ENCODE data around the gene BMP7.
"Not testable (repeated sequence)": the region's sequence is repeated elsewhere in the genome, so short reads cannot be mapped to it uniquely, and the experiment has no call there.

BMP7 gene

GRCh38 chr20:57250607-57251343, 15.7 kb downstream of the BMP7 start:
- no peak for DNase-seq (ENCODE audit: low read depth, low spot score)

- DNase-seq (ENCODE audit: low read depth, low spot score), result peak; percentile 6
These were observed 16.7 kb downstream of the BMP7 start for GRCh38 chr20:57249772-57250171.

- DNase-seq (ENCODE audit: low read depth, low spot score), result no peak
These were observed 17.4 kb downstream of the BMP7 start for GRCh38 chr20:57249073-57249472.

DNA sequence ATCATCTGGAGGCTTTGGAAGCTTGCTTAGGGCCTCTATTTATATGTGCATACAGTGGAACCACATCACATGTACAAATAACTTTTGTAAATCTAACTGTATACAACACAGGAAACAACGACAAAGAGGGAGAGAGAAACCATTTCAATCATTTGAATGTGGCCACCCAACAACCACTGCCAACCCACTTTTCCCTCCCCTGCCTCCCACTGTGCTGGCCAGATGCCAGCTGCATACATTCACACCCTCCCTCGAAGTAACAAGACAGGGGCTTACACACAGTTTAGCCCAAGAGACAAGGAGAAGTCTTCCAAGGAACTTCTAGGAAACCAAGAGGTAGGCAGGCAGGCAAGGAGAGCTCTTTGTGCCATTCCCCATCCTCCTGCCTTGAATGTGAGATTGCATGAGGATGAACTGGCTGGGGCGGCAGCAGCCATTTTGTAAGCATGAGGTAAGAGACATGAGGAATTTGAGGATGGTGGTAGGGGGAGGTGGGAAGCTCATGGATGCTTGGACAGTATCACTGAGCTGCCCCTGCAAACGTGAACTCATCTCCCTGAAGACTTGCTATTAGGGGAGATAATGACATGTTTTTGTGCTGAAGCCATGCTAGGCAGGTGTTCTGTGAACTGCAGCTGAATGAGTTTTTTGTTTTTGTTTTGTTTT, 18.2 kb downstream of the BMP7 start:
- DNase-seq (ENCODE audit: low read depth, low spot score), result no peak

DNA sequence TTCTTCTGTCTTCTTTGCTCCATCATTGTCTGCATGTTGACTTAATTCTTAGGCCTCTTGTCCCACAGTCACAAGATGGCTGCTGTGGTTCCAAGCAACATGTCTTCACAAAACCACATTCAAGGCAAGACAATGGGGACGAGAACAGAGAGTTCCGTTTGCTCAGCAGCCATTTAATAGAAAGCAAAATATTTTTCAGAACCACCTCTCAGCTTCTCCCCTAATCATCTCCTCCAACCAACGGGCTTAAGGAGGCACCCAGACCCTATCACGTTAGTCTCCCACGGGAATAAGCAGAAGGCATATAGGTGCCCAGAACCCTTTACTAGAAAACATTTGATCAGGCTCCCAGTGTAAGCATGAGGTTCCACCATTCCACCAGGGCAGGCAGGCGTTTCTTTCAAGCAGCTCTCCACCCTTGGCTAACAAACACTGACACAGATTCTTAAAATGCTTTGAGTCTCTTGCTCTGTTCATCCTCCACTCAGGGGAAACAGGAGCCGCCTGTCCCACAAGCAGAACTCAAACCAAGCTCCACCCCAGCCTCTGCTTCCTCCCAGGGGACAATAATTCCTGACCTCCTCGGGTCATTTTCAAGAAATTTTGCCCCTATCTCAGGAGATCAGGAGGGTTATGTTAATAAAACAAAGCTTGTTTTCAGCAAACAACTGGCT, 19.0 kb downstream of the BMP7 start:
- no peak for DNase-seq (ENCODE audit: low read depth, low spot score)

GRCh38 chr20:57245997-57246396, 20.4 kb downstream of the BMP7 start:
- no peak for DNase-seq (ENCODE audit: low read depth, low spot score)

- DNase-seq (ENCODE audit: low read depth, low spot score), result no peak
These were observed 21.7 kb downstream of the BMP7 start for GRCh38 chr20:57244627-57245214.

GRCh38 chr20:57244221-57244585, 22.2 kb downstream of the BMP7 start:
- no peak for DNase-seq (ENCODE audit: low read depth, low spot score)

DNA sequence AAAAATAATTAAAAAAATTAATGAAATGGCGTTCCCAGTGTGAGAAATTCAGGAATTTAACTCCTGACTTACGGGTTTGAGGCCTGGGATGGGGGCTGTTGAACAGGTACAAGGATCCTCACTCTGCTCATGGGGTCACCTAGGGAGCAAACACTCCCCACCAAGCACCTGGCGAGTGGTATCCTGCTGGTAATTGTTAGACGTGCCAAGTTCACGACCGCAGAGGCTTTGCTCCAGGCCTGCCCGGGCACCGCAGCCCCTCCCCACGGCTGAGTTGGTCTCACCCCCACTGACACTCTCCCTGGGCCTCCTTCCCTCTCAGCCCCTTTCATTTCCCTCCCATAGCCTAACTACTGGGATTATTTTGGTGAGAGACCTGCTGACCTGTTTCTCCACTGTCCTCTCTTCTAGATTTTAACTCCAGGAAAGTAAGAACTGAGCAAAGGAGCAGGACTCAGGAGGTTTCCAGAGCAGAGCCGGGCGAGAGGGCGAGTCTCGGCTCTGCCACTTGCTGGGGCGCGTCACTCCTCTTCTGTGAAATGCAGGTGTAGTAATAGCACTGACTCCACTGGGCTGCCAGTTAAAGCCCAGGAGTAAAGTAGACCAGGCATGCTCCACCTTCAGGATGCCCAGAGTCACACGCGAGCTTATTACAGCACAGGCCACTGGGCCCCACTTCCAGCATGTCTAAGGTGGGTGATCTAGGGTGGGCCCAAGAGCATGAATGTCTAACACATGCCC, 22.8 kb downstream of the BMP7 start:
- no peak for DNase-seq (ENCODE audit: low read depth, low spot score)

- no peak for DNase-seq (ENCODE audit: low read depth, low spot score)
These were observed 24.0 kb downstream of the BMP7 start for GRCh38 chr20:57242414-57242813.

GRCh38 chr20:57241363-57241991, 25.0 kb downstream of the BMP7 start:
- no peak for DNase-seq (ENCODE audit: low read depth, low spot score)

- no peak for DNase-seq (ENCODE audit: low read depth, low spot score)
These were observed 25.7 kb downstream of the BMP7 start for GRCh38 chr20:57240581-57241362.

DNA sequence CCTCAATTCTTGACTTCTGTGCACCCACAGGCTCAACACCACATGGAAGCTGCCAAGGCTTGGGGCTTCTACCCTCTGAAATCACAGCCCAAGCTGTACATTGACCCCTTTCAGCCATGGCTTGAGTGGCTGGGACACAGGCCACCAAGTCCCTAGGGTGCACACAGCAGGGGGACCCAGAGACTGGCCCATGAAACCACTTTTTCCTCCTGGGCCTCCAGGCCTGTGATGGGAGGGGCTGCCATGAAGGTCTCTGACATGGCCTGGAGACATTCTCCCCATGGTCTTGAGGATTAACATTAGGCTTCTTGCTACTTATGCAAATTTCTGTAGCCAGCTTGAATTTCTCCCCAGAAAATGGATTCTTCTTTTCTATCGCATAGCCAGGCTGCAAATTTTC, 26.7 kb downstream of the BMP7 start:
- not testable (repeated sequence) for DNase-seq (ENCODE audit: low read depth, low spot score)

GRCh38 chr20:57239324-57239723, 27.1 kb downstream of the BMP7 start:
- DNase-seq (ENCODE audit: low read depth, low spot score), result not testable (repeated sequence)

- no peak for DNase-seq (ENCODE audit: low read depth, low spot score)
These were observed 28.4 kb downstream of the BMP7 start for GRCh38 chr20:57238089-57238488.

- no peak for DNase-seq (ENCODE audit: low read depth, low spot score)
These were observed 28.9 kb downstream of the BMP7 start for GRCh38 chr20:57237585-57237953.

GRCh38 chr20:57236813-57237584, 29.4 kb downstream of the BMP7 start:
- DNase-seq (ENCODE audit: low read depth, low spot score), result no peak

DNA sequence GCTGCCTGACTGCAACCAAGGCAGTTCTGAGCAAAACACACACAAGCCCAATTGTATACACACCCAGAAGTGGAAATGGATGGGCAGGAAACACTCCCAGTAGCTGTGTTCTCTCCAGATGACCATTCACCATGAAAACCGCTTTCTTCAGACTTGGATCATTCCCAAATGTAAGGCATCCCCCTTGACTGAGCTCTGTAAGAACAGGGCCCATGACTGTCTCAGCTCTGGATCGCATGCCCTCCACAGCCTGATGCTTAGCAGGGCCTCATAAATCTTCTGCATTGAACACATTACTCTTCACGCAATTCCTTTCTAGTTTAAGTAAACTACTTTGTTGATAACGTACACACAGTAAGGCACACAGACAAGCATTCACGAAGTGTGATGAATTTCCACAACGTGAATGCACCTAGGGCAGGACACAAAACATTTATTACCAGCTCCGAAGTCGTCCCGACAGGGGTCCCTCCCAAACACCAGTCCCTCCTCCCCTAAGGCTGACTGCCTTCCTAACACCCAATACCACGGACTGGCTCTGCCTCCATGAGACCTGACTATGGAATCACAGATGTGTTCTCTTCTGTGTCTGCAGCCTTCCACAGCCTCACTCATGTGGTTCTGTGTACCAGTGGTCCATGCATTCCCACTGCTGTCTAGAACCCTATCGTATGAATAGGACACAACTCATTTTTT, 31.7 kb downstream of the BMP7 start:
- no peak for DNase-seq (ENCODE audit: low read depth, low spot score)

- DNase-seq (ENCODE audit: low read depth, low spot score), result no peak
These were observed 34.5 kb downstream of the BMP7 start for GRCh38 chr20:57231951-57232428.

All from brain pericyte (primary cell).